HK-2 (cell line): ENCODE results near the gene BID.

Experiments
- DNase-seq: peaks from one replicate; pipeline ENCODE4 v3.0.0-alpha.2; 2018; ENCODE audit not compliant: unreplicated experiment

The BID gene

DNA sequence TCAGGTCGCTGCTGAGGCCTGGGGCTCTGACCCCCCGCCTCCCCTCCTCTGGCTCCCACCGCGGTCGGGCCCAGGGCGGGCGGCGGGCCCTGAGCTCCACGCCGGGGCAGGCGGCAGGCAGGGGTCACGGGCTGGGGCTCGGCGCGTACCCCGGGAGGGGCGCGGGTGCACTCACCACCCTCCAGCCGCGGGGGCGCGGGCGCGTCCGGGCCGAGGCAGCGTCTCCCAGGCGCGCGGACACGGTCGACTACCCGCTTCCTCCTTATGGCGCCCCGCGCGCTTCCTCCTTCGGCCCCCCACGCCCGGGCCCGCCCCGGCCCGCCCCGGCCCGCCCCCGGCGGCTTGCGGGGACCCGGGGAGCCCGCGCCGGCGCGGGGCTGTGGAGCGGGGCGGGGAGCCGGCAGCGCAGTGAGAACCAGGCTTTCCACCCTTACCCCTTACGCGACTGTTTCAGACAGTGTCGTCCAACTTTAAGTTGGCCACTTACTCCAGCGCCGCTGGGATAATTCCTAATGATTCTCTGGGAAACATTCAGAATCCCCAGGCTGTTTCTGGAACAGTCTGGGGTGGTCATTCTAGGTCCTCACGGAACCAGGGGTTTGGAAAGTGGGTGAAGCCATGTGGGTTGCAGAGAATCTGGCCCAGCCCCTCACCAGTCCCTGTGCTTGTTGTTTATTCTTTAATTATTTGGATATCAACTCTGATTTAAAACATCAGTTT lies at the start of gene BID:
Gene BID, minus strand, starts transcription at position 264 of the 720 bp plus-strand sequence. CDS start 24,353 bp downstream, outside the sequence.
- DNase-seq: peak; percentile 49

DNA sequence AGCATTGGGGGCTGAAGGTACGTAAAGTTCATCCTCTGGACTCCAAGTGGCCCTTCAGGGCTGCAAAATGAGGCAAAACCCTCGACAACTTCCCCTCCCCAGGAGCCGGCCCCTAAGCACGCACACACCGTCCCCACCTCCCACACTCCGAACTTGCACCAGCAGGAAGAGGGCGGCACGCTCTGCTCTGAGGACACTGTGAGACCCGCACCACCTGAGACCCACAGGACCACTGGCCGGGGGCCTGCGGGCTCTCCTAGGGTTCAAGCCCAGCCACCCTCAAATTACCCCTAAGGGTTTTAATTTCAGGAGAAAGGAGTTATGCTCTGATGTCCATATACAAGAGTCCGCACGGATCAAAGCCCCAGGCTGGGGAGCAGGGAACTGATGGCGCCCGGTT lies 49.7 kb upstream of the BID start:
- no peak for DNase-seq

DNA sequence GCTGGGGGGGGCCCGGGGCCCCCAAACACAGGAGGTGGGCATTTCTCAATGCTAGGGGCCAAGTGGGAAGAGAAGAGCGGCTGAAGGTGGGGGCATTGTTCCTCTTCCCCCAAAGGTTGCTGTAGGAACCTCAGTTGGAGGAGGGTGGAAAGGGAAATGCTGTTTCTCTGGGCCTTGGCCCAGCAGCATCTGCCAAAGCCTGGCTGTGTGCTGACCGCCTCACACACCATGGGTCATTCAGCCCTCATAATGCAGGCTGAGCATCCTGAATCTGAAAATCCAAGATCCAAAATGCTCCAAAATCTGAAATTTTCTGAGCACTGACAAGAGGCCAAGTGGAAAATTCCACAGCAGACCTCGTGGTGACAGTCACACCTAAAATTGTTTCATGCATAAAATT lies 49.0 kb upstream of the BID start:
- DNase-seq: no peak

DNA sequence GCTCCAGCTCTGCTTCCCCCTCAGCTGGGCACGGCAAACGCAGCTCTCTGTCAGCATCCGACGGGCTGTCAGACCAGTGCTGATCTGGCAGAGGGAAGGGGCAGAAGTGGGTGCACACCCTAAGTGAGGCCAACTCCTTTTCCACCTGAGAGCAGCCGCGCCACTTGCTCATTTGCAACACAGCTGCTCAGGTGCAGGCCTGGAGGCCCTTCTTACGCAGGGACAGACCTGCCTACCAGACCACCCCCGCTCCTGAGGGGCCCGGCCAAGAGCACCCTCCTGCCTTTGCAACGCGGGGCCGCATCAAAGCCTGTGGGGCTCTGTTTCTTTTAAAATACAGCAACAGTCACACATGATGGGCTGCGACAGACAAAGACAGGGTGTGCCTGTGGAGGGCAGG lies 47.8 kb upstream of the BID start:
- no peak for DNase-seq

DNA sequence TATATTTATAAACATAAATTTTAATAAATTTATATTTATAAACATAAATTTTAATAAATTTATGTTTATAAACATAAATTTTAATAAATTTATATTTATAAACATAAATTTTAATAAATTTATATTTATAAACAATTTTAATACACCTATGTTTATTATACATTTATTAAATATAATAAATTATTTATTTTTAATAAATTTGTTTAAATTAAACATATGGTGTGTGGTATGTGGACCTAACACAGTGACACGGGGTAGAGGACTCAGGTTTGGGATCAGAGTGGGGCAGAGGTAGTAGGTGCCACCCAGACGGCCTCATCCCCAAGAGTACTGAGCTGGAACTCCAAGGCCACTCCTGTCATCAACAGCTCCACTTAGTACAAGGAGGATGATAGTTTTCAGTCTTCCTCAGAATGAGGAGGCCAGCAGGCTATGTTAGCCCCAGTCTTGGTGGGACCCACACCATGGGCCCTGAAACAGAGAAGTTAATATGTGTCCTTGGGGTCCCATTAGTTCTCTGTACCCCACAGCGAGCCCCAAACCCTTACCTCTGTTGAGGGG lies 46.7 kb upstream of the BID start:
- no peak for DNase-seq

DNA sequence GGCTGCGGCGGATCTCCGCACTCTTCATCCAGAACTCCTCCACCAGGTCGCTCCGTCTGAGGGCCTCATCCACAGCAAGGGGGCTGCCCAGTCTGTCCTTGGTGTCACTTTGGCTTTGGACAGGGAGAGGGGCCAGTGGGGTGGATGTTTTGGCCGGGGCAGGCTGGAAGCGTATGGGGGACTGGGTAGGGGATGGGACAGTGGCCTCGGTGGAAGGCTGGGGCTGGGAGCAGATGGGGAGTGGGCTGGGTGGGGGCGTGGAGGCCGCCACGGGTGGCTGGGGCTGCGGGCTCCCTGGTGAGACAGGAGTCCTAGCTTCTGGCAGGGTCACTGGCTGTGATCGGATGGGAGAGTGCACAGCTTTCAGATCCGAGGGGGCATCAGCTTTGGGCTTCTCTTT lies 44.4 kb upstream of the BID start:
- DNase-seq: no peak

DNA sequence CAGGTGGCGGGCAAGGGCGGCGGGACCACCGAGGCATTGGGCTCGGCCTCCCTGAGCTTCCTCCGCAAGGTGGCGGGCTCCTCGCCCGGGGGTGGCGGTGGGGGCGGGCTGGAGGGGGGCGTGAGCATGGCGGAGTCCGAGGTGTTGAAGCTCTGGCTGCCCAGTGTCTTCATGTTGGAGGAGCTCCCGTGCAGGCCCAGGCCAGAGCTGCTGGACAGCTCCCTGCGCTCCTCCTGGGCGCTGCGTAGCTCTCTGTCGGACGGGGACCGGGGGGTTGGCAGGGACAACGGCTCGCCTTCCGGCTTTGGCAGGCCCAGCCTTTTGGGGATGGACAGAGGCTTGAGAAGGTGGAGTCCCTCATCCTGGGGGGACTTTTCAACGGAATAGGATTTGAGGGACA lies 43.9 kb upstream of the BID start:
- DNase-seq: no peak

DNA sequence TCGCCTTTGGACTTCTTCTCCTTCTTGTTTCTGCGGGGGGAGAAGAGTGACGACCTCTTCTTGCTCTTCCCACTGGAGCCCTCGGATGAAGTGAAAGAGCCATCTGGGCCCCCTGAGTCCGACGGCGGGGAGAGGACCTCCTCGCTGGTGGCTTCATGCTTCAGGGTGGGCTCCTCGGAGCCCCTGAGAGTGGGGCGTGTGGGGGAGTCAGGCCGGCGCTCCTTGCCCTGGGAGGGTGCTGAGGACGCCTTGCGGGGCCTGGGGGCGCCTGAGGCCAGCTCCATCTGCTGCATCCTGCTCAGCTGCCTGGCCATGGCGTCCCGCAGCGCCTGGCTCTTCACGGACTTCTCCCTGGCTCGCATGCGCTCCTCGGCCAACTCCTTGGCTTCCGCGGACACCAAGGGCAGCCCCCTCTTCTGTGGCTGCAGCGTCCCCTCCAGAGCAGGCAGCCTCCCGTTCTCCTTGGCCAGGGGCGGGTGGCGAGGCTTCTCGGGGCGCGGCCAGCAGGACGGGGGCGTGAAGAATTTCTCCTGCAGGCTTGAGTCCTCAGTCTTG lies 43.3 kb upstream of the BID start:
- DNase-seq: no peak

DNA sequence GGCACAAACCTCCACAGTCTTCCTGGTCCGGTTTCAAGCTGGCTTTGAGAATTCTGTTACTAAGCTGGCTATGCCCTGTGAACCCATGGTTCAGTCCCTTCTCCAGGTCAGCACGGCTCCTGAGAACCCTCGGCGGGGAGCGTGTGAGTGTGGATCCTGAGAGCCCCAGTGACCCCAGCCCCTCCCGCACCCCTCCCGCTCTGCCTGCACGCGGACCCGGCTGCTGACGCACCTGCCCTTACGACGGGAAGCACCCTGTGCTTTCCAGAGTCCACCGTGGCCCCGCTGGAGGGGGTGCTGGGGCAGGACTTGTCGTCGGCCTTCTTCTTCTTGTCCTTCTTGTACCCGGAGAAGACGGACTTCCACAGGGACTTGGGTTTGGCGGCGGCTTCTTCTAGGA lies 42.8 kb upstream of the BID start:
- DNase-seq: no peak

DNA sequence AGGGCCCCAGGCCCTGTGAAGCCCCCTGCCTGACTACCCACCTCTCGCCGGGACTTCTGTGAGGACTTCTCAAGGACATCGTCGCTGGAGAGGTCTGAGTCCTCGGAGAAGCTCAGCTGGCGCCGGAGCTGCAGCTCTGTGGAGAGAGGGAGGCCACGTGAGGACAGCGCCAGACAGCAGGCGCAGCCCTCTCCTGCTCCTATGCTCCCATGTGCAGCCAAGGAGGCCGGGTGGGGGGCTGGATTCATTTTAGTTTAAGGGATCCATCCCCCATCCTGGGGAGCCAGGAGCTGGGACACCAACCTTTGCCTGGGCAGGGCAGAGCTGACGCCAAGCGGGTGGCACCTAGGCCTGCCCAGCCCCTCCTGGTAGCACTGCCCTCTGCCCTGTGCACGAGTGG lies 42.4 kb upstream of the BID start:
- no peak for DNase-seq

DNA sequence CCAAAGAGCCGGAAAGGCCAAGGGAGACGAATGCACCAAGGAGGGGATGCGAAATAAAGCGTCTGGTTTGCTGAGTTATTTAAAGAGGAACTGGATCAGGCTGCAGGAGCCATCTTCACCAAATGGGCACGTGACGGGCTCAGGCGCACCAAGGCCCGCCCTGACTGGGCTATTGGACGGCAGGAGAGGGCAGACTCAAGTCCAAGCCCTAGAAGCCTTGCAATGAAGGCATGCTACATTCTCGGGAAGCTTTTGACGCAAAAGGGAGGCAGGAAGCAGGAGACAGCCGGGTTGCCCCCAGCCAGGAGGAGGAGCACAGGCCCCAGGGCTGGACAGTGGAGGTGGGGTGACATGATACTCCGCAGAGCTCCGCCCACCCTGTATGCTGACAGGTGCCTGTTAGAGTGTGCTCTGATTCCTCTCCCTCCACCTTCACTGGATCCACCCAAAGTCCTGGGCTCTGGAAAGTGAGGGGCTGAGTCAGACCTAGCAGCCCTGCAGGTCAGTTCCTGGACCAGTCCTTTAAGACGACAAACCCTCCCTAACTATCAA lies 41.5 kb upstream of the BID start:
- no peak for DNase-seq

DNA sequence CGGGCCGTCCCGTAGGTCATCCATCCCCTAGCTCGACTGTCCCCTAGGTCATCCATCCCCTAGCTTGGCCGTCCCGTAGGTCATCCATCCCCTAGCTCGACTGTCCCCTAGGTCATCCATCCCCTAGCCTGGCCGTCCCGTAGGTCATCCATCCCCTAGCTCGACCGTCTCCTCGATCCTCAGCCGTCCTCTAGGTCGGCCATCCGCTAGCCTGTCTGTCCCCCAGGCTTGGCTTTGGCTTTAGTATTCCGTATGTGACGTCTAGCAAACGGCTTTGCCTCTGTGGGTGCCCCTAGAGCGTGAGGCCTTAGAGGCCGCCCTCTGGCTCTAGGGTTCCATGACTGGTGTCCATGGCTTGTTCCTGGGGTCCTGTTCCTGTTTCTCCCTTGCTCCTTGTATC lies 40.6 kb upstream of the BID start:
- DNase-seq: no peak

DNA sequence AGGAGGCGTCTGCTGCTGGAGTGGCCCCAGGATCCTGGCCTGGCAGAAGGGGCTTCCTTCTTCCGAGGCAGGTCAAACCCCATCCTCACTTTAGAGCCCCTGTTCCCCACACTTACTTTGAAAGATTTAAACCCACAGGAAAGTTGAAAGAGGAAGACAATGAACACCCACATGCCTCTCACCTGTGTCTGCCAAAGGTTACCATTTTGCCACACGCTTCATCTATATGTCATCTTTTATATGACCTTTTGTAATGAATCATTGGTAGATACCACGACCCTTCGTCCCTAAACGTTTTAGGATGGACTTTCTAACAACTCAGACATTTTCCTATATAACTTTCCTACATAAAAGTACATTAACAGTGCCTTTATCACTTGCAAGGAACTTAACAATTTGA lies 39.8 kb upstream of the BID start:
- no peak for DNase-seq

DNA sequence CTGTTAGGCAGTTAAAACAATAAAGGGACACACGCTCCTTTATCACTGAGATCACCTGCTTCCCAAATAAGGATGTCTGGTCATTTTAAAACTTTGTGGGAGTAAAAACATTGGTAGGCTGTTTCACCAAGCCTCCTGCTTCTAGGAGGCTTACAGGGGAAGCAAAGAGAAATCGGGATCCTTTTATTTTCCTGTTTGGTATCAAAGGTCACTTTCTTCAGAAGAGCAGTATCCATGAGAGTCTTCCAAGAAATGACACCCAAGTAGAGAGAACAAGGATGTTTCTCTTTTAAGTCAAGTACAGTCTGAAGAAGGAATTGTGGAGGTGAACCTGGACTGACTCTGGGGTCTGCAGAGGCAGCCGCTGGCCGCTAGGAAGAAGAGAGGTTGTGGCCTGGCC lies 36.9 kb upstream of the BID start:
- no peak for DNase-seq

DNA sequence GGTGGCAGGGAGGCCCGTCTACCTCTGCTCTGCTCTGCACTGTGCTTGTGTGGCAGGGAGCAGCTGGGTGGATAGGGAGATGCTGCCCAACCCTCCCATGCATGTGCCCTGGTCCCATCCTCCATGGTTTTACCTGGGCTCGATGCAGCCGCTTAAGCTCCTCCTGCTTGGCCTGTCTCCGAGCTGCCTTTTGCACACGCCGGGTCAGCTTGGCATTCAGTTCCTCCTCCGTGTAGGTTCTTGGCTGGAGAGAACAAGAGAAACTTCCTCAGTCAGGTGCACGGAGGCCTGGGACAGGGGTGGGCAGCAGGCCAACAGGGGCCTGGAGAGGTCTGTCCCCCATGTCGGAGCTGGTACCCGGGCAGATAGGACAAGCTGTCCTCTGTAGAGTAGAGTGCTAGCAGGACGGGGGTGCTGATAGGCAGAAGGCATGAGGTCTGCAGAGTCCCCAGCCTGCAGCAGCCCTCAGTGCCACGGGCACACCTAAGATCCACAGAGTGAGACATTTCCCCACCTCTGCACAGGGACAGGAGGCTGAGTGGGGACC lies 36.4 kb upstream of the BID start:
- no peak for DNase-seq

DNA sequence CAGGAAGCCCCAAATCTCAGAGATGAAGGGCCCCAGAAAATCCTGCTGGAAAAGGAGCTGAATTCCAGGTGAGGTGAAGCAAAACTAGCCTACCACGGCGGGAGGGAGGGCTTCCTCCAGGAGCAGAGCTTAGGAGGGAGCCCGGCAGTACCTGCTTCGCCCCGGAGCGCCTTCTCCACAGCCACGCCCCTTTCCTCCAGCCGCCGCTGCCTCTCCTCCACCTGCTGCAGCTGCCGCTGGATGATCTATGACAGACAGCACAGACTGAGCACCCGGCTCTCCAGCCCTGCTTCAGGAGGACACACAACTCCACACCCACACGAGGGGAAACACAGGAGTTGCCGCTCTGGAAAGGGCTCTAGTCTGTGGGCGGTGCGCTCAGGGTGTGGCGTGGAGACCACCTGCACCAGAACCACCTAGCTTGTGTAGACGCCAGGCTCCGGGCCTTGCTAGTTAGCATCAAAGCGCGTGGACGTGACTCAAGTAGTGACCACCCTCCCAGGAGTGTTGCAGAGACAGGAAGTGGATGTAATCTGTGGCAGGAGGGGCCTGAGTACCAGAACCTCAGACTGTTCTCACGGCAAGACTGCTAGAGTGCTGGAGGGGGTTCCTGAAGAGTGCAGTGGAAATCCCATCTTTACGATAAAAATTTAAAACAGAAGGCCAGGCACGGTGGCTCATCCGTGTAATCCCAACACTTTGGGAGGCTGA lies 34.6 kb upstream of the BID start:
- DNase-seq: no peak

DNA sequence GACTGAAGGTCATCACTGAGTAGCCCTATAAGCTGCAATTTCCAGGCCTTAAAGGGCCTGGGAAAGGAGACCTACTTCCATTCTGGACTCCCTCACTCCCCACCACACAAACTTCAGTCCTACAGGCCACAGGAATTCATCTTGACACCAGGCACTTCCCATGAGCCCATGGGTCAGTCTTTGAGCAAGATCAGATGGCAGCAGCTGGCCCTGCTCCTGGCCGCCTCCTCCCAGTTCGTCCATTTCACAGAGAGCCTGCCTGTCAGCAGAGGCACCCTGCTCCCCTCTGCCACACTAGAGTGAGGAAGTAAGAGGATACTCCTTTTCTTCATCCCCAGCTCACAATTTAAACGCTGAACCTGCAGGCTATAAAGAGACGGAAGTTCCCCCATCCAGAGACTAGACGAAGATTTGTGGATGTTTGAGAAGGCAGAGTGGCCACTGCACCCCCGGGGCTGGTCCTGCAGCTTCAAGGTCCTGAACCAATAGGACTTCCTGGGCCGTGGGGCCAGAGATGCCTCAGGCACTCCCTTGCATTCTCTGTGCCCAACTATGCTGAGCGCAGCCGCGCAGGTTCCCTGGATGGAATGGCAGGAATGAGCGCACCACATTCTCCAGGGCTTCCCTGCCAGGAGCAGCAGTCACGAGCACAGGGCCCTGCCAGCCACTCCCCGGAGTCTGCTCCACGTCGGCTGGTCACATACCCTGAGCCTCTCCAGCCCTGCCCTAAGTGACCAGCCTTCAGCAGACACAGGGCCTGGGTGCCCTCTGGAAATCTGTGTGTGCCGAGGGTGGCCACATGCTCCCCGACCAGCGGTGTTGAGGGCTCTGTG lies 33.5 kb upstream of the BID start:
- DNase-seq: no peak

DNA sequence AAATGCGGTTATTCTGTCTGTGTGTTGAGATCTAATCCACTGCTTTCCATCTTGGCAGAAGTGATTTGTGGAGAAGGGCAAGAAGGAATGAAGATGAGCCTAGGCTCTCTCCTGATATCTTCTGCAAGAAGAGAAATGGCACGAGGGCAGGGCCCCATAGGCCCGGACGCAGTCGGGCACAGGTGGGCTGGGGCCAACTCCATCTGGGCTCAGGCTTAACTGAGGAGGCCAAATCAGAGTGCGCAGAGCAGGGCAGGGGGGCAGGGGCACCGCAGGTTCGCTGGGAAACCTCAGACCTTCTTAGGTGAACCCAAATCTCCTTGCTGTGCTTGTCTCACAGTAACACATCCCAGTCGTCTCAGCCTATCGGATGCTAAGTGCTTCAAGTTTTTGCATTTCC lies 32.8 kb upstream of the BID start:
- no peak for DNase-seq

DNA sequence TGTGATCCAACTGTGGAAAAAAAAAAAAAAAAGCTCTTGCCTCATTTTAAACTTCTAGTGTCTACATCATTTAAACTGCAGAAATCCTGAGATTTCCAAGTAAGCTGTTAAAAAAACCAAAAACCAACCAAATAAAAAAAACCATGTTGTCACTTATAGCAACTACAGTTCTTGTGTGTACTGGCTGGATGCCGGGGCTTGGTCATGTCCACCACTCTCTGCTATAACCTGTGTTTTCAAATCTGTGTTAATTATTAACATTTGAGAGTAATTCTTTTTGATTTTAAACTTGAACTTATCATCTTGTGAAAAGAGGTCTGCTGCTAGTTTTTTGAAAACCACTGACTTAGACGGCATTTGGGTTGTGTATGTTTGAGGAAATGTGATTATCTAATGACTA lies 32.2 kb upstream of the BID start:
- DNase-seq: no peak

DNA sequence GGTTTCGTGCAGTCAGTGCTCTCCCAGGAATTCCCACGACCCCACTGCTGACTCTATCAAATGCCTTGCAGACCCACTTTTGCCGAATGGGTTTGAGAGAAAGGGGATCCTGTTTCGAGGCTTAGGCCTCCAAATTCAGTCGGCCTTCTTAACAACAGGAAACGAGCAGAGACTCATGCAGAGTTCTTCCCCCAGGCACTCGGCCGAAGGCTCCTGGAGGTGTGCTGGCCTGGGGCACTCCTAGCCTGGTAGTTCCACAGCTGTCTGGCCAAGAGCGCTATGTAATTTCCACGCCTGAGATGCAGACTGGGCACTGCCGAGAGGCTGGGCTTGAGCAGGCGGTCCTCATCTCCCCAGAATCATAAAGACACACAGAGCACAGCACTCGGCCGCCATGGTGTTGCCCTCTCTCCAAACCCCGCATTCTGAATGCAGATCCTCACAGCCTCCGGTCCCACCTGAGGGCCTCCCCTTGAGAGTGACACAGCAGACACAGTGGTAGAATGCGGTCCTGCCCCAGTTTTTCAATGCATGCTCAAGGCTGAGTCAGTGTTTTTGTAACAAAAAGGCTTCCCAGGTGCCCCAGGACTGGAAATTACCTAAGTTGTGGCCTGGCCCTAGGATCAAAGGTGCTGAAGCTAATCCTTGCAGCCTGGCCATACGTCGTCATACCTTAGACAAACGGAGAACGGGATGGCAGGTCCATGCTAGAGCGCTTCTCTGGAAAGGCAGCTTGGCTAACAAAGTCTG lies 30.2 kb upstream of the BID start:
- DNase-seq: no peak
